GM23338 (cell line): ENCODE results near the gene C10orf105.

ENCODE experiments used
- CREB1 ChIP-seq: fragments of 250-450 bp; sonication (Bioruptor Pico); IDR thresholded peaks from 2 replicates; pipeline ENCODE4 v1.5.0; 2020; ENCODE audit warnings: low read depth, mild to moderate bottlenecking, moderate library complexity
- EZH2 ChIP-seq: fragments of 200-600 bp; sonication (generic); IDR thresholded peaks from one replicate; pipeline ENCODE4 v1.8.0; 2017; ENCODE audit warnings: antibody characterized with exemption, mild to moderate bottlenecking, low read depth; ENCODE audit not compliant: unreplicated experiment
- EZH2phosphoT487 ChIP-seq: fragments of 200-600 bp; sonication (generic); IDR thresholded peaks from one replicate; pipeline ENCODE4 v1.8.1; 2018; ENCODE audit warnings: antibody characterized with exemption; ENCODE audit not compliant: unreplicated experiment
- JUNB ChIP-seq: IDR thresholded peaks from one replicate; pipeline ENCODE4 v1.6.1; 2016; ENCODE audit warnings: antibody characterized with exemption; ENCODE audit not compliant: unreplicated experiment
- NANOG ChIP-seq: IDR thresholded peaks from 2 replicates; pipeline ENCODE4 v1.6.1; 2016; ENCODE audit warnings: antibody characterized with exemption, borderline replicate concordance
- POLR2AphosphoS5 ChIP-seq: IDR thresholded peaks from 2 replicates; pipeline ENCODE4 v1.6.1; 2016; ENCODE audit warnings: antibody characterized with exemption, low read depth
- STAT1 ChIP-seq: IDR thresholded peaks from one replicate; pipeline ENCODE4 v1.6.1; 2016; ENCODE audit warnings: antibody characterized with exemption; ENCODE audit not compliant: unreplicated experiment
- ZNF114 ChIP-seq: fragments of 250-450 bp; sonication (Bioruptor Pico); IDR thresholded peaks from 2 replicates; pipeline ENCODE4 v1.5.0; 2020; ENCODE audit warnings: mild to moderate bottlenecking, moderate library complexity
- ZNF331 ChIP-seq: fragments of 250-450 bp; sonication (Bioruptor Pico); IDR thresholded peaks from 2 replicates; pipeline ENCODE4 v1.5.0; 2020; ENCODE audit warnings: low read depth, mild to moderate bottlenecking, moderate library complexity
- TF ChIP-seq, protein P1 (sequence below), 2 experiments: fragments of 200-600 bp in 1 of 2; sonication (generic) in 1 of 2; conservative IDR thresholded peaks; 2 replicates each; pipeline versions ENCODE4 v1.5.1 to v1.6.1; 2016 to 2017; ENCODE audit warnings: antibody characterized with exemption in 2 of 2, low read depth in 2 of 2, mild to moderate bottlenecking in 2 of 2, moderate library complexity in 1 of 2
- TF ChIP-seq, protein P2 (sequence below): IDR thresholded peaks from one replicate; pipeline ENCODE4 v1.6.1; 2018; ENCODE audit warnings: antibody characterized with exemption; ENCODE audit not compliant: unreplicated experiment
- TF ChIP-seq, protein P3 (sequence below): IDR thresholded peaks from 2 replicates; pipeline ENCODE4 v1.6.1; 2016; ENCODE audit warnings: antibody characterized with exemption

DNA sequence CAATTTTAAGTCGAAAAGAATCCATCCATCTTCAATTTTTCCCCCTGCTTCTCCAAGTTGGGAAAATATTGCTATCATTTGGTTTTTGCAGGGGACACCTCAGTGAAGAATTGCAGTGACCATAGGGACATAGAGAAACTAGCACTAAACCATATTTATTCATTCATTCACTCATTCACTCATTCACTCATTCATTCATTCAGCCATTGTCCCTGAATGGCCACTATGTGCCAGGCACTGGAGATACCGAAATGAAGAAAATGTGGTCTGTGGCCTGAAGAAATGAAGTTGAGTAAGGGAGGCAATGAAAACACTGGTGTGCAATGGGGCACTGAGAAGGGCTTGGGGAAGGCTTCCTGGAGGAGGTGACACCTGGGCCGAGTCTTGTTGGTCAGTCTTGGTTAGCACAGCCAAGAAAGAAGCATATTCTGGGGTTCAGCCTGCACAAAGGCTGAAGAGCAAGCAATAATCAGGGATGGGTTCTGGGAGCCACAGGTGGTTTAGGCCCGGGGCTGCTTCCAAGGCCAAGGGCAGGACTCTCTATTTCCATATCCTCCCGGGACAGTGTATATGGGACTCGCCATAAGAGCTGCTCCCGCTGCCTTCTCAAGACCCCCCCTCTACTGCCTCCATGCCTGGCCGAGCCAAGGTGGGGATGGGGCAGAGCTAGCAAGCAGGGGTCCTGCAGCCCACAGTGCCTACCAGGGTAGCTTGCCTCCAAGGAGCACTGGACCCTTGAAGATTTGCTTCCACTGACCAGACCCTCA is 25.5 kb upstream of the C10orf105 start:
- TF ChIP-seq JUNB (no peak), EZH2phosphoT487 (no peak), POLR2AphosphoS5 (no peak), CREB1 (CRISPR knock-in tag) (no peak), EZH2 (no peak), ZNF114 (CRISPR knock-in tag) (no peak), ZNF331 (CRISPR knock-in tag) (no peak), NANOG (no peak), STAT1 (no peak)
- TF ChIP-seq, protein P1, sequence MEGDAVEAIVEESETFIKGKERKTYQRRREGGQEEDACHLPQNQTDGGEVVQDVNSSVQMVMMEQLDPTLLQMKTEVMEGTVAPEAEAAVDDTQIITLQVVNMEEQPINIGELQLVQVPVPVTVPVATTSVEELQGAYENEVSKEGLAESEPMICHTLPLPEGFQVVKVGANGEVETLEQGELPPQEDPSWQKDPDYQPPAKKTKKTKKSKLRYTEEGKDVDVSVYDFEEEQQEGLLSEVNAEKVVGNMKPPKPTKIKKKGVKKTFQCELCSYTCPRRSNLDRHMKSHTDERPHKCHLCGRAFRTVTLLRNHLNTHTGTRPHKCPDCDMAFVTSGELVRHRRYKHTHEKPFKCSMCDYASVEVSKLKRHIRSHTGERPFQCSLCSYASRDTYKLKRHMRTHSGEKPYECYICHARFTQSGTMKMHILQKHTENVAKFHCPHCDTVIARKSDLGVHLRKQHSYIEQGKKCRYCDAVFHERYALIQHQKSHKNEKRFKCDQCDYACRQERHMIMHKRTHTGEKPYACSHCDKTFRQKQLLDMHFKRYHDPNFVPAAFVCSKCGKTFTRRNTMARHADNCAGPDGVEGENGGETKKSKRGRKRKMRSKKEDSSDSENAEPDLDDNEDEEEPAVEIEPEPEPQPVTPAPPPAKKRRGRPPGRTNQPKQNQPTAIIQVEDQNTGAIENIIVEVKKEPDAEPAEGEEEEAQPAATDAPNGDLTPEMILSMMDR (conservative IDR thresholded peaks at IDR 0.05; ENCODE audit: low read depth in 2 of 2): no peak
- TF ChIP-seq, protein P2, sequence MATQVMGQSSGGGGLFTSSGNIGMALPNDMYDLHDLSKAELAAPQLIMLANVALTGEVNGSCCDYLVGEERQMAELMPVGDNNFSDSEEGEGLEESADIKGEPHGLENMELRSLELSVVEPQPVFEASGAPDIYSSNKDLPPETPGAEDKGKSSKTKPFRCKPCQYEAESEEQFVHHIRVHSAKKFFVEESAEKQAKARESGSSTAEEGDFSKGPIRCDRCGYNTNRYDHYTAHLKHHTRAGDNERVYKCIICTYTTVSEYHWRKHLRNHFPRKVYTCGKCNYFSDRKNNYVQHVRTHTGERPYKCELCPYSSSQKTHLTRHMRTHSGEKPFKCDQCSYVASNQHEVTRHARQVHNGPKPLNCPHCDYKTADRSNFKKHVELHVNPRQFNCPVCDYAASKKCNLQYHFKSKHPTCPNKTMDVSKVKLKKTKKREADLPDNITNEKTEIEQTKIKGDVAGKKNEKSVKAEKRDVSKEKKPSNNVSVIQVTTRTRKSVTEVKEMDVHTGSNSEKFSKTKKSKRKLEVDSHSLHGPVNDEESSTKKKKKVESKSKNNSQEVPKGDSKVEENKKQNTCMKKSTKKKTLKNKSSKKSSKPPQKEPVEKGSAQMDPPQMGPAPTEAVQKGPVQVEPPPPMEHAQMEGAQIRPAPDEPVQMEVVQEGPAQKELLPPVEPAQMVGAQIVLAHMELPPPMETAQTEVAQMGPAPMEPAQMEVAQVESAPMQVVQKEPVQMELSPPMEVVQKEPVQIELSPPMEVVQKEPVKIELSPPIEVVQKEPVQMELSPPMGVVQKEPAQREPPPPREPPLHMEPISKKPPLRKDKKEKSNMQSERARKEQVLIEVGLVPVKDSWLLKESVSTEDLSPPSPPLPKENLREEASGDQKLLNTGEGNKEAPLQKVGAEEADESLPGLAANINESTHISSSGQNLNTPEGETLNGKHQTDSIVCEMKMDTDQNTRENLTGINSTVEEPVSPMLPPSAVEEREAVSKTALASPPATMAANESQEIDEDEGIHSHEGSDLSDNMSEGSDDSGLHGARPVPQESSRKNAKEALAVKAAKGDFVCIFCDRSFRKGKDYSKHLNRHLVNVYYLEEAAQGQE: no peak
- TF ChIP-seq, protein P3, sequence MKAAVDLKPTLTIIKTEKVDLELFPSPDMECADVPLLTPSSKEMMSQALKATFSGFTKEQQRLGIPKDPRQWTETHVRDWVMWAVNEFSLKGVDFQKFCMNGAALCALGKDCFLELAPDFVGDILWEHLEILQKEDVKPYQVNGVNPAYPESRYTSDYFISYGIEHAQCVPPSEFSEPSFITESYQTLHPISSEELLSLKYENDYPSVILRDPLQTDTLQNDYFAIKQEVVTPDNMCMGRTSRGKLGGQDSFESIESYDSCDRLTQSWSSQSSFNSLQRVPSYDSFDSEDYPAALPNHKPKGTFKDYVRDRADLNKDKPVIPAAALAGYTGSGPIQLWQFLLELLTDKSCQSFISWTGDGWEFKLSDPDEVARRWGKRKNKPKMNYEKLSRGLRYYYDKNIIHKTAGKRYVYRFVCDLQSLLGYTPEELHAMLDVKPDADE: no peak
